A549 (cell line): ENCODE data around the gene DGAT2. TPM values are rescaled to one million over a fixed set of nuclear protein-coding genes. Genes with fewer than 3 reads are reported as not detected.

ENCODE experiments used
- ATAC-seq, 2 experiments: fragments of 200-7000 bp in 1 of 2; fragments of >200 bp in 1 of 2; cut with Nextera tagmentation in 1 of 2; cut with Tn5 transposase in 1 of 2; 3 replicates each; pipeline versions ENCODE4 v1.8.0 to v1.9.1; 2018 to 2020; ENCODE audit warnings: mild to moderate bottlenecking in 1 of 2, moderate library complexity in 1 of 2
- CTCF ChIA-PET: fragments of 300-600 bp; sonication (Branson Sonifier 250); formaldehyde crosslinking; extraction: SDS; loops from one replicate; lab custom pipeline; 2021; ENCODE audit warnings: antibody characterized with exemption, inconsistent platforms; lab: Yijun Ruan, JAX
- POLR2A ChIA-PET: fragments of 350-600 bp; formaldehyde crosslinking; extraction: SDS; loops from one replicate; lab custom pipeline; 2021; ENCODE audit warnings: antibody characterized with exemption, inconsistent platforms; lab: Yijun Ruan, JAX
- DNase-seq, 2 experiments: peaks; one replicate each; pipeline versions ENCODE4 v3.0.0 to v3.0.0-alpha.2; 2011 to 2016; ENCODE audit warnings: low read depth in 1 of 2, low spot score in 1 of 2
- FAIRE-seq: peaks from 2 replicates; lab custom pipeline; 2011; peaks lifted over from hg19 to GRCh38; lab: Jason Lieb, UNC
- H3K27ac ChIP-seq, 2 experiments: fragments of >200 bp; sonication (Bioruptor Twin); formaldehyde crosslinking; 3 replicates each; pipeline ENCODE4 v1.5.1; 2016 to 2017
- H3K4me1 ChIP-seq: fragments of >200 bp; sonication (Bioruptor Twin); formaldehyde crosslinking; 3 replicates; pipeline ENCODE4 v1.6.1; 2016
- H3K4me2 ChIP-seq: fragments of >200 bp; sonication (Bioruptor Twin); formaldehyde crosslinking; 3 replicates; pipeline ENCODE4 v1.6.1; 2016
- H3K4me3 ChIP-seq: fragments of >200 bp; sonication (Bioruptor Twin); formaldehyde crosslinking; 3 replicates; pipeline ENCODE4 v1.5.1; 2016
- H3K9me3 ChIP-seq: fragments of >200 bp; sonication (Bioruptor Twin); formaldehyde crosslinking; 3 replicates; pipeline ENCODE4 v1.6.1; 2016
- BHLHE40 ChIP-seq: IDR thresholded peaks from 2 replicates; pipeline ENCODE4 v1.6.1; 2012; ENCODE audit warnings: low read depth, low read length, inconsistent platforms
- CBX2 ChIP-seq: fragments of 200-600 bp; sonication (generic); IDR thresholded peaks from 2 replicates; pipeline ENCODE4 v1.6.1; 2016; ENCODE audit warnings: low read depth, mild to moderate bottlenecking, borderline replicate concordance
- CBX8 ChIP-seq: fragments of 200-600 bp; sonication (generic); IDR thresholded peaks from 2 replicates; pipeline ENCODE4 v1.6.1; 2016
- CEBPB ChIP-seq, 2 experiments: fragments of >200 bp in 1 of 2; sonication (Bioruptor Twin) in 1 of 2; formaldehyde crosslinking in 1 of 2; IDR thresholded peaks; 2 replicates each; pipeline ENCODE4 v1.6.1; 2012 to 2016
- CHD2 ChIP-seq: fragments of 150-350 bp; IDR thresholded peaks from 2 replicates; pipeline ENCODE4 v1.6.1; 2014; ENCODE audit warnings: low read length; ENCODE audit not compliant: partially characterized antibody
- CHD4 ChIP-seq: fragments of 200-600 bp; sonication (generic); IDR thresholded peaks from 2 replicates; pipeline ENCODE4 v1.6.1; 2016; ENCODE audit warnings: antibody characterized with exemption, mild to moderate bottlenecking, borderline replicate concordance
- ESRRA ChIP-seq: fragments of 150-350 bp; IDR thresholded peaks from 2 replicates; pipeline ENCODE4 v1.6.1; 2014; ENCODE audit warnings: mild to moderate bottlenecking, low read length, borderline replicate concordance
- FOSL2 ChIP-seq, 2 experiments: fragments of 450-650 bp in 1 of 2; fragments of >200 bp in 1 of 2; sonication (Bioruptor Twin) in 1 of 2; formaldehyde crosslinking; IDR thresholded peaks; 2 replicates each; pipeline versions ENCODE4 v1.5.0 to v1.6.1; 2016 to 2020; ENCODE audit warnings: mild to moderate bottlenecking in 1 of 2, moderate library complexity in 1 of 2
- FOXS1 ChIP-seq: fragments of 250-450 bp; sonication (Bioruptor Pico); IDR thresholded peaks from 2 replicates; pipeline ENCODE4 v1.5.0; 2020; ENCODE audit warnings: mild to moderate bottlenecking, moderate library complexity
- HDAC2 ChIP-seq: fragments of 200-600 bp; sonication (generic); IDR thresholded peaks from 2 replicates; pipeline ENCODE4 v1.6.1; 2016
- HEYL ChIP-seq: fragments of 250-450 bp; sonication (Bioruptor Pico); IDR thresholded peaks from 2 replicates; pipeline ENCODE4 v1.8.0; 2021; ENCODE audit warnings: mild to moderate bottlenecking, moderate library complexity
- HOXB13 ChIP-seq: fragments of 250-450 bp; sonication (Bioruptor Pico); IDR thresholded peaks from 2 replicates; pipeline ENCODE4 v1.5.0; 2020; ENCODE audit warnings: low read depth, mild to moderate bottlenecking, moderate library complexity
- HOXB5 ChIP-seq: fragments of 250-450 bp; sonication (Bioruptor Pico); IDR thresholded peaks from 2 replicates; pipeline ENCODE4 v1.5.0; 2020; ENCODE audit warnings: mild to moderate bottlenecking, moderate library complexity
- JUN ChIP-seq, 2 experiments: fragments of >200 bp; sonication (Bioruptor Twin); formaldehyde crosslinking; IDR thresholded peaks; 2 replicates in 1 of 2; 3 replicates in 1 of 2; pipeline ENCODE4 v1.6.1; 2016 to 2017
- MAFK ChIP-seq: fragments of 450-650 bp; IDR thresholded peaks from 2 replicates; pipeline ENCODE4 v1.6.1; 2014; ENCODE audit not compliant: partially characterized antibody
- MAX ChIP-seq: IDR thresholded peaks from 2 replicates; pipeline ENCODE4 v1.6.1; 2012
- MYC ChIP-seq: IDR thresholded peaks from 2 replicates; pipeline ENCODE4 v1.6.1; 2012; ENCODE audit warnings: mild to moderate bottlenecking, inconsistent platforms, low read length, improper control_type of control experiment, borderline replicate concordance
- NPAS2 ChIP-seq: fragments of 250-450 bp; sonication (Bioruptor Pico); IDR thresholded peaks from 2 replicates; pipeline ENCODE4 v1.8.0; 2022; ENCODE audit warnings: mild to moderate bottlenecking, moderate library complexity, borderline replicate concordance
- NR3C1 ChIP-seq: fragments of >200 bp; sonication (Bioruptor Twin); formaldehyde crosslinking; IDR thresholded peaks from 3 replicates; pipeline ENCODE4 v1.6.1; 2017
- RAD21 ChIP-seq, 2 experiments: fragments of >200 bp in 1 of 2; sonication (Bioruptor Twin) in 1 of 2; formaldehyde crosslinking in 1 of 2; IDR thresholded peaks in 1 of 2; conservative IDR thresholded peaks in 1 of 2; 2 replicates in 1 of 2; 3 replicates in 1 of 2; pipeline ENCODE4 v1.6.1; 2012 to 2018; ENCODE audit warnings: inconsistent platforms in 1 of 2
- RCOR1 ChIP-seq: fragments of 150-350 bp; IDR thresholded peaks from 2 replicates; pipeline ENCODE4 v1.6.1; 2014; ENCODE audit warnings: antibody characterized with exemption, low read length, low read depth
- RNF2 ChIP-seq: fragments of 200-600 bp; sonication (generic); IDR thresholded peaks from 2 replicates; pipeline ENCODE4 v1.6.1; 2016; ENCODE audit warnings: low read depth, mild to moderate bottlenecking, antibody characterized with exemption, moderate library complexity, borderline replicate concordance
- TFCP2L1 ChIP-seq: fragments of 250-450 bp; sonication (Bioruptor Pico); IDR thresholded peaks from 2 replicates; pipeline ENCODE4 v1.5.0; 2021; ENCODE audit warnings: mild to moderate bottlenecking
- TP53 ChIP-seq: fragments of 250-450 bp; sonication (Bioruptor Pico); IDR thresholded peaks from 2 replicates; pipeline ENCODE4 v1.5.0; 2021; ENCODE audit warnings: mild to moderate bottlenecking, moderate library complexity
- USF2 ChIP-seq: fragments of 450-650 bp; IDR thresholded peaks from 2 replicates; pipeline ENCODE4 v1.6.1; 2014; ENCODE audit warnings: antibody characterized with exemption
- ZFP36 ChIP-seq: fragments of 450-650 bp; IDR thresholded peaks from 2 replicates; pipeline ENCODE4 v1.6.1; 2014; ENCODE audit warnings: borderline replicate concordance; ENCODE audit not compliant: partially characterized antibody
- ZNF302 ChIP-seq: fragments of 250-450 bp; sonication (Bioruptor Pico); IDR thresholded peaks from 2 replicates; pipeline ENCODE4 v1.9.0; 2021; ENCODE audit warnings: inconsistent platforms, mild to moderate bottlenecking, moderate library complexity
- ZSCAN20 ChIP-seq: fragments of 250-450 bp; sonication (Bioruptor Pico); IDR thresholded peaks from 2 replicates; pipeline ENCODE4 v1.8.0; 2022; ENCODE audit warnings: mild to moderate bottlenecking, moderate library complexity
- WGBS: methylation state at CpG from one replicate; pipeline ENCODE4 v1.1.6; 2017; ENCODE audit errors: missing lambda C conversion rate; 5-methylcytosine and 5-hydroxymethylcytosine counted together
- polyA plus RNA-seq, 4 experiments: library from polyadenylated mRNA; depleted of rRNA in 3 of 4; stranded (reverse); fragments of >200 nt; fragmentation: RNase III in 1 of 4; extraction: RNeasy Plus Mini Kit Qiagen cat#74134 plus additional on column Dnase treatment in 1 of 4; gene quantifications; 2 replicates in 3 of 4; 3 replicates in 1 of 4; pipeline ENCODE4 v1.2.3, GENCODE V29; 2011 to 2017

Gene DGAT2
- polyA plus RNA-seq, 2 of the 4 experiments (the other 2 are of a cell fraction): 1.6 to 1.9 TPM

- 77% methylated on average over 31 of the region's 46 CpGs for WGBS
- DNase-seq (peak in 1 of 2 experiments; percentile 19), FAIRE-seq (no peak), ATAC-seq (no peak; a peak in 2 of 6 replicates)
- Histone ChIP-seq H3K4me3 (peak overlapping the region; percentile 51), H3K4me1 (peaks cover 11% of the 10 kb centered on the region; the same call in 2 of the 3 replicates), H3K4me2 (peak overlapping the region; percentile 98), H3K27ac (peak overlapping the region; percentile 91 to 93), H3K9me3 (no peaks in the 10 kb centered on the region)
- ChIA-PET POLR2A (no interaction called here), CTCF (interaction anchor here (0.6 to 4.4 kb wide), 8 partner anchors 9 to 476 kb away, joined by 3 to 19 read pairs (median 4); no protein-coding TSS in a partner anchor)
- TF ChIP-seq HOXB13: no peak
- TF ChIP-seq ESRRA: no peak
- TF ChIP-seq USF2: no peak
- no peak for TF ChIP-seq RNF2
- TF ChIP-seq RAD21 (conservative IDR thresholded peaks at IDR 0.05 in 1 of 2, IDR thresholded peaks at IDR 0.05 in 1 of 2): no peak
- TF ChIP-seq CEBPB (IDR thresholded peaks at IDR 0.05): no peak
- no peak for TF ChIP-seq ZSCAN20 (CRISPR knock-in tag)
- TF ChIP-seq HOXB5 (CRISPR knock-in tag): no peak
- TF ChIP-seq CHD2: no peak
- TF ChIP-seq MAX: no peak
- TF ChIP-seq HDAC2: no peak
- no peak for TF ChIP-seq BHLHE40
- TF ChIP-seq NR3C1: no peak
- TF ChIP-seq JUN (IDR thresholded peaks at IDR 0.05): no peak
- no peak for TF ChIP-seq NPAS2
- no peak for TF ChIP-seq MYC
- TF ChIP-seq FOXS1 (CRISPR knock-in tag): no peak
Measured at GRCh38 chr11:75768909-75769771, 562 bp downstream of the DGAT2 start.

- no peak for TF ChIP-seq NPAS2
- no peak for TF ChIP-seq CEBPB (IDR thresholded peaks at IDR 0.05)
- TF ChIP-seq ZFP36: no peak
- no peak for TF ChIP-seq TFCP2L1
- no peak for TF ChIP-seq HEYL
- TF ChIP-seq FOSL2 (IDR thresholded peaks at IDR 0.05): no peak
- TF ChIP-seq FOSL2 (CRISPR knock-in tag; IDR thresholded peaks at IDR 0.05): no peak
- TF ChIP-seq TP53: no peak
- no peak for TF ChIP-seq CHD4
- TF ChIP-seq RCOR1: no peak
- TF ChIP-seq CBX2: no peak
- no peak for TF ChIP-seq ZNF302 (CRISPR knock-in tag)
- no peak for TF ChIP-seq CBX8
- no peak for TF ChIP-seq MAFK
- TF ChIP-seq, all 56 proteins: peak for 0
- Histone ChIP-seq H3K4me2 (no peak overlapping the region), H3K4me1 (peaks cover 11% of the 10 kb centered on the region; the same call in 2 of the 3 replicates), H3K4me3 (no peak overlapping the region), H3K9me3 (no peaks in the 10 kb centered on the region), H3K27ac (no peak overlapping the region)
- POLR2A ChIA-PET: no interaction called here
- ATAC-seq (no peak), DNase-seq (no peak), FAIRE-seq (no peak)
- CTCF ChIA-PET: interaction anchor here (0.6 to 4.4 kb wide), 4 partner anchors 28 to 475 kb away, joined by 3 to 19 read pairs (median 7); no protein-coding TSS in a partner anchor
- WGBS: 71% methylated on average over 5 of the region's 5 CpGs
Measured at GRCh38 chr11:75770102-75770501, 1.5 kb downstream of the DGAT2 start.
